H1 (cell line): ENCODE results near the gene MUC22. TPM values are rescaled to one million over a fixed set of nuclear protein-coding genes. Genes with fewer than 3 reads are reported as not detected.

Experiments used
- CTCF ChIA-PET: fragments of 300-600 bp; sonication (Branson Sonifier 250); formaldehyde crosslinking; loops from one replicate; lab custom pipeline; 2021; ENCODE audit not compliant: partially characterized antibody; lab: Charles Lee
- POLR2A ChIA-PET: fragments of 300-600 bp; sonication (Branson Sonifier 250); formaldehyde crosslinking; loops from one replicate; lab custom pipeline; 2021; ENCODE audit warnings: inconsistent platforms; ENCODE audit not compliant: partially characterized antibody; lab: Charles Lee
- DNase-seq, 2 experiments: peaks; one replicate each; pipeline versions ENCODE4 v3.0.0 to v3.0.0-alpha.2; 2010 to 2022; ENCODE audit warnings: low spot score in 2 of 2, low read depth in 1 of 2, mixed read lengths in 1 of 2
- FAIRE-seq: peaks from 2 replicates; lab custom pipeline; 2011; peaks lifted over from hg19 to GRCh38; lab: Jason Lieb, UNC
- H2AFZ ChIP-seq: 2 replicates; pipeline ENCODE4 v1.8.1; 2012; ENCODE audit warnings: low read length, inconsistent platforms
- H2AK5ac ChIP-seq: 2 replicates; pipeline ENCODE4 v1.6.1; 2013; ENCODE audit warnings: low read depth, low read length
- H2BK120ac ChIP-seq: replicated peaks from 2 replicates; pipeline ENCODE3; 2013; ENCODE audit warnings: low read depth, low read length, inconsistent platforms
- H2BK12ac ChIP-seq: 2 replicates; pipeline ENCODE4 v1.6.1; 2013; ENCODE audit warnings: low read depth, low read length
- H2BK15ac ChIP-seq: 2 replicates; pipeline ENCODE4 v1.6.1; 2013; ENCODE audit warnings: low read length
- H2BK20ac ChIP-seq: 2 replicates; pipeline ENCODE4 v1.6.1; 2013; ENCODE audit warnings: low read length
- H2BK5ac ChIP-seq: 2 replicates; pipeline ENCODE4 v1.6.1; 2013; ENCODE audit warnings: low read depth, low read length
- H3K14ac ChIP-seq: 2 replicates; pipeline ENCODE4 v1.6.1; 2013; ENCODE audit warnings: inconsistent platforms; ENCODE audit not compliant: insufficient read length
- H3K18ac ChIP-seq: 2 replicates; pipeline ENCODE4 v1.6.1; 2013; ENCODE audit warnings: low read length; ENCODE audit errors: extremely low read depth
- H3K23ac ChIP-seq: 2 replicates; pipeline ENCODE4 v1.6.1; 2013; ENCODE audit warnings: inconsistent platforms; ENCODE audit not compliant: insufficient read length
- H3K23me2 ChIP-seq: 2 replicates; pipeline ENCODE4 v1.6.1; 2013; ENCODE audit warnings: low read depth, low read length
- H3K27ac ChIP-seq: 2 replicates; pipeline ENCODE4 v1.6.1; 2011; ENCODE audit warnings: low read depth, low read length, inconsistent platforms
- H3K27me3 ChIP-seq, 4 experiments: replicated peaks in 1 of 4; 1 replicate in 1 of 4; 2 replicates in 3 of 4; pipeline versions ENCODE4 v1.6.1 to v1.8.1; 2011 to 2013; ENCODE audit warnings: low read length in 3 of 4, mild to moderate bottlenecking in 3 of 4, inconsistent platforms in 2 of 4, mixed read lengths in 2 of 4, moderate library complexity in 1 of 4; ENCODE audit not compliant: control insufficient read depth in 3 of 4, insufficient read depth in 3 of 4; ENCODE audit errors: extremely low read depth in 1 of 4
- H3K36me3 ChIP-seq, 4 experiments: 2 replicates each; pipeline versions ENCODE4 v1.6.1 to v1.8.1; 2011 to 2013; ENCODE audit warnings: mild to moderate bottlenecking in 4 of 4, low read length in 3 of 4, moderate library complexity in 2 of 4, control low read depth in 1 of 4, inconsistent platforms in 1 of 4; ENCODE audit not compliant: insufficient read depth in 4 of 4, control insufficient read depth in 2 of 4
- H3K4ac ChIP-seq: replicated peaks from 2 replicates; pipeline ENCODE3; 2013; ENCODE audit warnings: low read length, low read depth, mixed read lengths, inconsistent platforms; ENCODE audit not compliant: insufficient read length
- H3K4me1 ChIP-seq, 4 experiments: replicated peaks in 1 of 4; 1 replicate in 1 of 4; 2 replicates in 3 of 4; pipeline versions ENCODE4 v1.6.1 to v1.8.1; 2011 to 2013; ENCODE audit warnings: low read length in 3 of 4, inconsistent platforms in 2 of 4, mixed read lengths in 1 of 4; ENCODE audit not compliant: insufficient read depth in 4 of 4, control insufficient read depth in 3 of 4
- H3K4me2 ChIP-seq, 2 experiments: 2 replicates each; pipeline versions ENCODE4 v1.6.1 to v1.8.1; 2011 to 2013; ENCODE audit warnings: low read depth in 2 of 2, low read length in 2 of 2, control low read depth in 1 of 2, inconsistent platforms in 1 of 2, mild to moderate bottlenecking in 1 of 2; ENCODE audit not compliant: insufficient read depth in 1 of 2
- H3K4me3 ChIP-seq, 4 experiments: fragments of 200-600, 300-600 bp in 1 of 4; sonication (generic), shearing (Covaris generic), sonication (Bioruptor Twin) in 1 of 4; 2 replicates each; pipeline versions ENCODE4 v1.5.1 to v1.8.1; 2011 to 2016; ENCODE audit warnings: low read length in 4 of 4, low read depth in 3 of 4, control low read depth in 2 of 4, inconsistent platforms in 2 of 4, mild to moderate bottlenecking in 2 of 4, mixed read lengths in 1 of 4, moderate library complexity in 1 of 4; ENCODE audit not compliant: insufficient read depth in 2 of 4; ENCODE audit errors: extremely low read depth in 1 of 4
- H3K56ac ChIP-seq: replicated peaks from 2 replicates; pipeline ENCODE3; 2013; ENCODE audit warnings: low read depth, mild to moderate bottlenecking, mixed read lengths, low read length, inconsistent platforms; ENCODE audit not compliant: insufficient read length
- H3K79me1 ChIP-seq: 2 replicates; pipeline ENCODE4 v1.6.1; 2013; ENCODE audit warnings: low read depth, low read length, control low read depth
- H3K79me2 ChIP-seq, 2 experiments: 2 replicates each; pipeline versions ENCODE4 v1.6.1 to v1.8.1; 2012 to 2013; ENCODE audit warnings: low read length in 2 of 2, mild to moderate bottlenecking in 2 of 2, inconsistent platforms in 1 of 2; ENCODE audit not compliant: insufficient read depth in 2 of 2, control insufficient read depth in 1 of 2
- H3K9ac ChIP-seq, 4 experiments: replicated peaks in 1 of 4; 1 replicate in 1 of 4; 2 replicates in 3 of 4; pipeline versions ENCODE4 v1.6.1 to v1.8.1; 2011 to 2013; ENCODE audit warnings: low read depth in 3 of 4, low read length in 3 of 4, control low read depth in 2 of 4, mild to moderate bottlenecking in 2 of 4, moderate library complexity in 2 of 4, inconsistent platforms in 1 of 4; ENCODE audit errors: extremely low read depth in 1 of 4
- H3K9me3 ChIP-seq, 2 experiments: 2 replicates each; pipeline versions ENCODE4 v1.6.1 to v1.8.1; 2012 to 2013; ENCODE audit warnings: mild to moderate bottlenecking in 2 of 2, moderate library complexity in 2 of 2, control low read depth in 1 of 2, inconsistent platforms in 1 of 2, low read depth in 1 of 2, low read length in 1 of 2, mixed read lengths in 1 of 2; ENCODE audit not compliant: insufficient read depth in 2 of 2
- H4K20me1 ChIP-seq, 2 experiments: replicated peaks in 1 of 2; 2 replicates each; pipeline versions ENCODE3 to v1.8.1; 2011 to 2013; ENCODE audit warnings: inconsistent platforms in 2 of 2, low read length in 2 of 2, mild to moderate bottlenecking in 1 of 2; ENCODE audit not compliant: insufficient read depth in 2 of 2, control insufficient read depth in 1 of 2
- H4K5ac ChIP-seq: 2 replicates; pipeline ENCODE4 v1.6.1; 2013; ENCODE audit warnings: low read length, low read depth, mixed read lengths, inconsistent platforms; ENCODE audit not compliant: insufficient read length
- H4K8ac ChIP-seq: 2 replicates; pipeline ENCODE4 v1.8.0; 2013; ENCODE audit warnings: mild to moderate bottlenecking, moderate library complexity, low read length, inconsistent platforms; ENCODE audit not compliant: insufficient read depth; ENCODE audit errors: extremely low read depth
- H4K91ac ChIP-seq: replicated peaks from 2 replicates; pipeline ENCODE3; 2013; ENCODE audit warnings: low read length, mixed read lengths, inconsistent platforms; ENCODE audit not compliant: insufficient read length
- CREB1 ChIP-seq: IDR thresholded peaks from 2 replicates; pipeline ENCODE4 v1.6.1; 2012; ENCODE audit warnings: inconsistent platforms
- EGR1 ChIP-seq: IDR thresholded peaks from 2 replicates; pipeline ENCODE4 v1.6.1; 2011; ENCODE audit warnings: low read depth, low read length, borderline replicate concordance
- EP300 ChIP-seq, 2 experiments: IDR thresholded peaks; 1 replicate in 1 of 2; 2 replicates in 1 of 2; pipeline ENCODE4 v1.6.1; 2011 to 2012; ENCODE audit warnings: low read depth in 2 of 2, low read length in 2 of 2, mild to moderate bottlenecking in 2 of 2, borderline replicate concordance in 1 of 2, inconsistent platforms in 1 of 2, moderate library complexity in 1 of 2
- HDAC2 ChIP-seq, 2 experiments: fragments of 300-600 bp in 1 of 2; sonication (generic) in 1 of 2; IDR thresholded peaks; 2 replicates each; pipeline ENCODE4 v1.6.1; 2011 to 2012; ENCODE audit warnings: low read depth in 2 of 2, low read length in 2 of 2, mild to moderate bottlenecking in 2 of 2, moderate library complexity in 2 of 2, borderline replicate concordance in 1 of 2, inconsistent platforms in 1 of 2
- HDAC6 ChIP-seq: IDR thresholded peaks from one replicate; pipeline ENCODE4 v1.7.1; 2012; ENCODE audit warnings: low read depth, mild to moderate bottlenecking, inconsistent platforms, low read length, moderate library complexity
- POLR2A ChIP-seq, 2 experiments: IDR thresholded peaks; 1 replicate in 1 of 2; 2 replicates in 1 of 2; pipeline ENCODE4 v1.6.1; 2011; ENCODE audit warnings: low read depth in 2 of 2, low read length in 2 of 2, mild to moderate bottlenecking in 2 of 2; ENCODE audit errors: control extremely low read depth in 1 of 2
- RAD21 ChIP-seq, 2 experiments: IDR thresholded peaks in 1 of 2; conservative IDR thresholded peaks in 1 of 2; 2 replicates each; pipeline ENCODE4 v1.6.1; 2011; ENCODE audit warnings: low read depth in 2 of 2, low read length in 2 of 2, improper control_type of control experiment in 1 of 2, inconsistent platforms in 1 of 2, mild to moderate bottlenecking in 1 of 2, moderate library complexity in 1 of 2
- RFX5 ChIP-seq: IDR thresholded peaks from 2 replicates; pipeline ENCODE4 v1.6.1; 2011; ENCODE audit warnings: low read depth, low read length, improper control_type of control experiment, borderline replicate concordance
- TBP ChIP-seq: IDR thresholded peaks from 2 replicates; pipeline ENCODE4 v1.6.1; 2011; ENCODE audit warnings: low read depth, low read length, improper control_type of control experiment
- TCF12 ChIP-seq: IDR thresholded peaks from 2 replicates; pipeline ENCODE4 v1.6.1; 2011; ENCODE audit warnings: low read depth, mild to moderate bottlenecking, low read length
- TEAD4 ChIP-seq: IDR thresholded peaks from 2 replicates; pipeline ENCODE4 v1.6.1; 2012; ENCODE audit warnings: low read depth, low read length, inconsistent platforms, mixed read lengths
- ZNF274 ChIP-seq: IDR thresholded peaks from 2 replicates; pipeline ENCODE4 v1.7.0; 2012; ENCODE audit warnings: low read length, borderline replicate concordance; ENCODE audit errors: extremely low read depth
- WGBS, 2 experiments: shearing (Covaris generic) in 1 of 2; methylation state at CpG; one replicate each; pipeline versions ENCODE4 v1.1.6 to v1.1.7; 2013 to 2015; ENCODE audit warnings: low lambda C conversion rate in 2 of 2, mixed read lengths in 2 of 2, inconsistent platforms in 1 of 2, low coverage in 1 of 2, missing lambda C conversion rate in 1 of 2; ENCODE audit not compliant: insufficient replicate concordance in 2 of 2, insufficient coverage in 1 of 2, insufficient read length in 1 of 2; ENCODE audit errors: extremely low coverage in 1 of 2, missing lambda C conversion rate in 1 of 2; 5-methylcytosine and 5-hydroxymethylcytosine counted together
- polyA plus RNA-seq, 7 experiments: library from polyadenylated mRNA; depleted of rRNA in 3 of 7; stranded (reverse) in 5 of 7; unstranded in 2 of 7; fragments of >200 nt in 5 of 7; fragments of 200-250 nt in 2 of 7; gene quantifications; 1 replicate in 5 of 7; 2 replicates in 1 of 7; 4 replicates in 1 of 7; pipeline versions ENCODE4 v1.2.1 to v1.2.3, GENCODE V29; 2011 to 2013; ENCODE audit warnings: missing spikeins in 2 of 7, mixed read lengths in 2 of 7
- total RNA-seq: library from RNA; stranded (reverse); fragmentation: NEBNext Ultra II Directional; extraction: Animal tissue kit (Norgen Biotek cat#: 25700); gene quantifications from 2 replicates; pipeline ENCODE4 v1.2.1, GENCODE V29; 2021

The MUC22 gene
- total and polyA plus RNA-seq, 2 of the 8 experiments (the other 6 are each of a cell fraction or from before 2014, with no cell fraction given) = 0.02 TPM; not detected in 1

DNA sequence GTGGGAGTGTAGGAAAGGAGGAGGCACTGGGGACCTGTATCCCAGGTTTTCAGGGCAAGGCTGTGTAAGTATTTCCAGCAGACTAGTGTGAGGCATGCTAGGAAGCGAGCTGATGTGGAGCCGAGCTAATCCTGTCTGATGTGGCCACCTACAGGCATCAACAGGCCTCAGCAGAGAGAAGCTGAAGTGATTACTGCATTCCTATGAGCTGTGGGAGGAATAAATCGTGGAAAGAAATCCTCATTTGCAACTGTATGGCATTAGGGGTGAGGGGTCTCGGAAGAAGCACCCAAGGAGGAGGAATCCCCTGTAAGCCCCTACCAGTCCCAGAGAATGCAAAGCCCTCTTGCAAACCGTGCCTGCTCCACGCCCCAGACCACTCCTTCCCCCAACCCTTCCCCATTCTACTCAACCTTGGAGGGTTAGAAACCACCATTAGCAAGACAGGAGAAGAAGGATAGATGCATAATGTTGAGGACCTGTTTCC lies 60.5 kb downstream of the MUC22 start:
- Histone ChIP-seq H3K4me2 (peak overlapping the region; percentile 0 to 51; a peak in 2 of 4 replicates), H3K18ac (peak overlapping the region; percentile 43; the same call in 1 of the 2 replicates), H3K9ac (no peak overlapping the region), H3K9me3 (0 out of 4 replicates have a peak, but pooled peaks cover 0 to 3% of the 10 kb centered on the region in 2 experiments), H4K5ac (no peak overlapping the region), H2AK5ac (no peak overlapping the region), H2BK20ac (no peak overlapping the region), H3K36me3 (no peaks in the 10 kb centered on the region), H3K23ac (no peak overlapping the region), H4K91ac (no peak overlapping the region), H3K27ac (no peak overlapping the region; the same call in 1 of the 2 replicates), H4K20me1 (no peaks in the 10 kb centered on the region), H3K79me1 (no peaks in the 10 kb centered on the region), H3K79me2 (no peaks in the 10 kb centered on the region), H2BK12ac (no peak overlapping the region; the same call in 1 of the 2 replicates), H2AFZ (0 out of 2 replicates have a peak overlapping the region, but pooled peaks have one; percentile 17), H3K27me3 (no peaks in the 10 kb centered on the region), H2BK15ac (no peak overlapping the region), H3K4me1 (peaks cover 3 to 15% (median 7%) of the 10 kb centered on the region in 4 experiments; a peak in 6 of 7 replicates), H3K14ac (no peak overlapping the region), H3K56ac (no peak overlapping the region), H4K8ac (no peak overlapping the region), H3K23me2 (no peaks in the 10 kb centered on the region), H2BK5ac (peak overlapping the region; percentile 40; the same call in 1 of the 2 replicates), H2BK120ac (no peak overlapping the region), H3K4ac (no peak overlapping the region), H3K4me3 (peak overlapping the region in 2 of 4 experiments; percentile 8 to 10; a peak in 2 of 8 replicates)
- ChIA-PET POLR2A (interaction anchor here (0.6 to 3.2 kb wide), 7 partner anchors 9 to 184 kb away, joined by 3 to 17 read pairs (median 4); partner anchors contain the start of gene VARS2), CTCF (interaction anchor here (0.6 to 4.4 kb wide), 37 partner anchors 9 to 339 kb away, joined by 3 to 143 read pairs (median 5); partner anchors contain the start of genes DDR1, MUCL3, SFTA2 and VARS2)
- DNase-seq = peak; percentile 52 to 53
- 10% methylated on average over 6 of the region's 6 CpGs; no CpG with 5 or more reads in 1 of the 2 experiments for WGBS, 2 experiments
- FAIRE-seq = peak; percentile 95
- TF ChIP-seq CREB1 = 0 out of 2 replicates have a peak, but pooled peaks have one; percentile 15
- peak in 1 of 2 experiments; percentile 35; a peak in 1 of 3 replicates for TF ChIP-seq EP300 (IDR thresholded peaks at IDR 0.05; ENCODE audit: borderline replicate concordance in 1 of 2, low read depth in 2 of 2, low read length in 2 of 2)
- TF ChIP-seq ZNF274 = no peak
- TF ChIP-seq RFX5 = no peak
- peak; percentile 85 to 87 for TF ChIP-seq RAD21 (IDR thresholded peaks at IDR 0.05 in 1 of 2, conservative IDR thresholded peaks at IDR 0.05 in 1 of 2; ENCODE audit: low read depth in 2 of 2, low read length in 2 of 2)
- peak; percentile 69 for TF ChIP-seq TEAD4
- TF ChIP-seq TBP = peak; percentile 33; the same call in 1 of the 2 replicates
- 0 out of 3 replicates have a peak, but pooled peaks of 1 of the 2 experiments have one; percentile 28 for TF ChIP-seq POLR2A (IDR thresholded peaks at IDR 0.05; ENCODE audit: control extremely low read depth in 1 of 2, low read depth in 2 of 2, low read length in 2 of 2)
- no peak for TF ChIP-seq HDAC6
- TF ChIP-seq TCF12 = no peak
- peak in 1 of 2 experiments; percentile 42; a peak in 1 of 4 replicates for TF ChIP-seq HDAC2 (IDR thresholded peaks at IDR 0.05; ENCODE audit: borderline replicate concordance in 1 of 2, low read depth in 2 of 2, low read length in 2 of 2)
- 0 out of 2 replicates have a peak, but pooled peaks have one; percentile 6 for TF ChIP-seq EGR1
